IPS DF 6.9 (cell line): ENCODE data around the gene VPS13D.

Experiments used
- DNase-seq: peaks from one replicate; pipeline ENCODE4 v3.0.0-alpha.2; 2013; ENCODE audit warnings: low read depth, low spot score
- H3K27ac ChIP-seq: one replicate; pipeline ENCODE4 v1.5.1; 2013; ENCODE audit warnings: low read length, control low read depth
- H3K27me3 ChIP-seq: 2 replicates; pipeline ENCODE4 v1.6.1; 2013; ENCODE audit warnings: mild to moderate bottlenecking, low read length; ENCODE audit not compliant: control insufficient read depth, insufficient read depth
- H3K36me3 ChIP-seq: 2 replicates; pipeline ENCODE4 v1.6.1; 2013; ENCODE audit warnings: low read length; ENCODE audit not compliant: control insufficient read depth, insufficient read depth
- H3K4me1 ChIP-seq: 2 replicates; pipeline ENCODE4 v1.6.1; 2013; ENCODE audit warnings: low read length; ENCODE audit not compliant: control insufficient read depth, insufficient read depth
- H3K4me3 ChIP-seq: 2 replicates; pipeline ENCODE4 v1.5.1; 2013; ENCODE audit warnings: mild to moderate bottlenecking, low read length
- H3K9me3 ChIP-seq: 2 replicates; pipeline ENCODE4 v1.6.1; 2013; ENCODE audit warnings: low read length, inconsistent platforms; ENCODE audit not compliant: control insufficient read depth, insufficient read depth
- WGBS: extraction: QIAGEN DNeasy Blood & Tissue Kit; methylation state at CpG from one replicate; pipeline ENCODE4 v1.1.7; 2013; ENCODE audit warnings: mixed read lengths, missing lambda C conversion rate; ENCODE audit not compliant: insufficient read length, insufficient coverage; 5-methylcytosine and 5-hydroxymethylcytosine counted together

Gene VPS13D

DNA sequence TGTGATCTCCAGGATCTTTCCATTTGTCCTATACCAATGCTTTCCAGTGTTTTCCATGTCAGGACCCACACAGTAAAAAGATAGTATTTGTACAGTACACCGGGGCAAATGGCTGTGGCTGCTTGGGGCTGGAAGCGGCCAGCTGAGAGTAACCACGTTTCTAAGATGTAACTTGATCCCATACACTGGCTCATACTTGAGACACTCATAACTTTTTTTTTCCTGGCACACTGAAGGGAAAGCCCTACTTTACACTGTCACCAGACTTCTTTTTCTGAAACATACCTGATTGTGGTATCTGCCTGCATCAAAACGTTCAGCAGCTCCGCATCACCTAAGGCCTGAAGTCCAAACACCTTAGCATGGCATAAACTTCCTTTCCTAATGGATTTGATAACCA lies 21.6 kb downstream of the VPS13D start:
- no CpG with 5 or more reads among the region's 5 CpGs for WGBS
- Histone ChIP-seq H3K4me3 (no peak overlapping the region), H3K27me3 (no peaks in the 10 kb centered on the region), H3K36me3 (peaks cover 5% of the 10 kb centered on the region; the same call in 1 of the 2 replicates), H3K4me1 (peaks cover 3% of the 10 kb centered on the region; the same call in 1 of the 2 replicates), H3K27ac (no peak overlapping the region), H3K9me3 (no peaks in the 10 kb centered on the region)
- DNase-seq = no peak

DNA sequence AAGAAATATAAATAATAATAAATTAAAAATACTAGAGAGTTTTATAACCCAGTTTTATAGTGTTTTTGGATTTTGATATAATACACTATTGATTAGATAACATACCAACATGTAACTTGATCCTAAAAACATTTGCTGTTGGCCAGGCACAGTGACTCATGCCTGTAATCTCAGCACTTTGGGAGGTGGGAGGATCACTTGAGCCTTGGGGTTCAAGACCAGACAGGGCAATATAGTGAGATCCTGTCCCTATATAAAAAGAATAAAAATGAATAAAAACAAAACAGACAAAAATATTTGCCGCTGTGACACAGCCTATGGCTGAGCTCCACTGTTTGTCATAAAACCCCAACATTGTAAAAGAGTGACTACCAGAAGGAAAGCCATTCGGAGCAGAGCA lies 26.1 kb downstream of the VPS13D start:
- H3K4me3 ChIP-seq = no peak overlapping the region
- no peak overlapping the region for H3K27ac ChIP-seq
- DNase-seq = no peak
- H3K9me3 ChIP-seq = no peaks in the 10 kb centered on the region
- H3K27me3 ChIP-seq = no peaks in the 10 kb centered on the region
- H3K4me1 ChIP-seq = no peaks in the 10 kb centered on the region
- no CpG with 5 or more reads among the region's 2 CpGs for WGBS
- H3K36me3 ChIP-seq = peaks cover 12% of the 10 kb centered on the region; the same call in 1 of the 2 replicates

DNA sequence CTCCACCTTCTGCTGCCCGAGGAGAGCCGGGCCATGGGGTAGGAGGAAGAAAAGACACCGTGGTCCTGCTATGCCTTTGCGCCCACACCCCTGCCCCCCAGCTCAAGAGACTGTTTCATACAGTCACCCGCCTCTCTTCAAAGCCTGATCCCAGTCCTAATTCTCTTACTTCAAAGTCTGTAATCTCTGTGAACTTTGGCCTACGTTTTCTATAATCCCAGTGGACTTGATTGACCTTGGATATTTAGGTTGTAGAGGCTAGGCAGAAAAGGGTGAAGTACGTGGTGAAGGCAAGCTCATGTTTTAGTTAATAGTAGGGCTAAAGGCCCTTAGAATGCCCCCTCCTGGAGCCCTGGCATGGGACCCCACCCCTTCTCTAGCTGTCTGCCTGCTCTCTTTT lies 28.4 kb downstream of the VPS13D start:
- Histone ChIP-seq H3K9me3 (no peaks in the 10 kb centered on the region), H3K4me3 (no peak overlapping the region), H3K27ac (no peak overlapping the region), H3K36me3 (peaks cover 21% of the 10 kb centered on the region; the same call in 1 of the 2 replicates), H3K27me3 (no peaks in the 10 kb centered on the region), H3K4me1 (no peaks in the 10 kb centered on the region)
- no CpG with 5 or more reads among the region's 7 CpGs for WGBS
- no peak for DNase-seq

DNA sequence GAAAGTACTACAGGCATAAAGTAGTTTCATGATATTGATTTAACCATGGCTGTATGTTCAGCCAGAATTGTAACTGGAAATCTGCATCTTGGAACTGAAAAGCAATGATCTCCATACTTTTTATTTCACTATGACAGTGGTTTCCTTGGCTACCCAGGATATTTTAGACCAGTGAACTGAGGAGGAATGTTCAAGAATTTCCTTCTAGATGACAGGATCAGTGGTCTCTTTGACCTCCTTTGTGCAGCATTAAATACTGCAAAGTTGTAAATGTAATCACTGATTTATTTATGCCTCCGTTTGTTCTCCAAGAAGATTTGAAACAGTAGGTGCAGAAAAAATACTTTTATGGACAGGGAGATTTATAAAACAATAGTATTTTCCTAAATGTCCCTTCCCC lies 39.5 kb downstream of the VPS13D start:
- Histone ChIP-seq H3K27me3 (no peaks in the 10 kb centered on the region), H3K4me3 (no peak overlapping the region), H3K36me3 (peaks cover 3% of the 10 kb centered on the region; the same call in 1 of the 2 replicates), H3K4me1 (no peaks in the 10 kb centered on the region), H3K27ac (no peak overlapping the region), H3K9me3 (no peaks in the 10 kb centered on the region)
- no peak for DNase-seq
- WGBS = no CpG with 5 or more reads among the region's 1 CpG

DNA sequence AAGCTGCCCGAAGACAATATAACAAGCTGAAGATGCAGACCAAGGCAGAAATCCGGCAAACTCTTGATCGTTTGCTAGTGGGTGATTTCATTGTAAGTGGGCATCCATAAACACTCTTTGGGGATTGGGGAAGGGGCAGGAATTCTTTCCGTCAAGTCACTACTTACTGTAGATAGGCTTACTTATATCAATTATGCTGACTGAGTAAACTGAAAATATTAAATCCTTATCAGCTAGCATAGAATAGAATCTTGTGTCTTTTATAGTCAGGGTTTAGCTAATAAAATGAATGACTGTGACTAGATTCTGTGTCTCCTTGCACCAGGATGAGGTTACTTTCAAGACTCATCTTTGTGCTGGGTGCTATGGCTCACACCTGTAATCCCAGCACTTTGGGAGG lies 41.2 kb downstream of the VPS13D start:
- no peak overlapping the region for H3K4me3 ChIP-seq
- WGBS = no CpG with 5 or more reads among the region's 4 CpGs
- peaks cover 1% of the 10 kb centered on the region; the same call in 1 of the 2 replicates for H3K4me1 ChIP-seq
- H3K27me3 ChIP-seq = no peaks in the 10 kb centered on the region
- H3K27ac ChIP-seq = no peak overlapping the region
- no peaks in the 10 kb centered on the region for H3K9me3 ChIP-seq
- peaks cover 5% of the 10 kb centered on the region; the same call in 1 of the 2 replicates for H3K36me3 ChIP-seq
- no peak for DNase-seq

DNA sequence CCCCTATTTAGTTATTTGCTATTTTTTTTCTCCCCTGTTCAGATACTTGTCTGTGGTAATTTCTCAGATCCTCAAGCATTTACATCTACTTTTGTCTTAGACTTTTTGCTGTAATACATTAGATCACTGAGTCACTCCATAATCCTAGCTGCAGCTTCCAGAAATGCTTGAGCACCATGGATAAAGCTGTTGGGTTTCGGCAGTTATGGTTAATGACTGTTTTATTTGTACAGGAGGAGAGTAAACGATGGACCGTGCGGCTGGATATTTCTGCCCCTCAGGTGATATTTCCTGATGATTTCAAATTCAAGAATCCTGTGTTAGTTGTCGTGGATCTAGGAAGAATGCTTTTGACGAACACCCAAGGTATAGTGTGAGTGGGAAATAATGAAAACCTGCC lies 42.9 kb downstream of the VPS13D start:
- H3K4me1 ChIP-seq = peaks cover 1% of the 10 kb centered on the region; the same call in 1 of the 2 replicates
- DNase-seq = no peak
- H3K27me3 ChIP-seq = no peaks in the 10 kb centered on the region
- peaks cover 13% of the 10 kb centered on the region; the same call in 1 of the 2 replicates for H3K36me3 ChIP-seq
- no peaks in the 10 kb centered on the region for H3K9me3 ChIP-seq
- no CpG with 5 or more reads among the region's 6 CpGs for WGBS
- H3K27ac ChIP-seq = no peak overlapping the region
- H3K4me3 ChIP-seq = no peak overlapping the region

DNA sequence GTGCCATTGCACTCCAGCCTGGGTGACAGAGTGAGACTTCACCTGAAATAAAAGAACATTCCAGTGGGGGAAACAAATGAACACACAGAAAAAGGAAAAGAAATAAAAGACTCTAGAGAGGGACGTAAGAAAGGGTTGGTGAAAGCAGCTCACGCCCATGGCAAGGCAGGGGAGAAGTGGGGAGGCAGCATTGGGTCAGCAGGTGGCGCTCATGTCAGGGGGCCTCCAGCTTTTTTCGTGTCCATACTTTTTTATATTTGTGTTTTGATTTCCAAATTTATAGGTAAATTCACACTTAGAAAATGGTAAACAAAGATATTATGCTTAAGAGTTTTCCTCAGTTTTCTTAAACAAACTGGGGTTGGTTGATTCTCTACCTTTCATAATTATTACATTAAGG lies 45.5 kb downstream of the VPS13D start:
- H3K27me3 ChIP-seq = no peaks in the 10 kb centered on the region
- H3K9me3 ChIP-seq = no peaks in the 10 kb centered on the region
- no CpG with 5 or more reads among the region's 4 CpGs for WGBS
- H3K36me3 ChIP-seq = peaks cover 13% of the 10 kb centered on the region; the same call in 1 of the 2 replicates
- DNase-seq = peak; percentile 18
- no peak overlapping the region for H3K4me3 ChIP-seq
- H3K27ac ChIP-seq = no peak overlapping the region
- H3K4me1 ChIP-seq = peaks cover 1% of the 10 kb centered on the region; the same call in 1 of the 2 replicates

DNA sequence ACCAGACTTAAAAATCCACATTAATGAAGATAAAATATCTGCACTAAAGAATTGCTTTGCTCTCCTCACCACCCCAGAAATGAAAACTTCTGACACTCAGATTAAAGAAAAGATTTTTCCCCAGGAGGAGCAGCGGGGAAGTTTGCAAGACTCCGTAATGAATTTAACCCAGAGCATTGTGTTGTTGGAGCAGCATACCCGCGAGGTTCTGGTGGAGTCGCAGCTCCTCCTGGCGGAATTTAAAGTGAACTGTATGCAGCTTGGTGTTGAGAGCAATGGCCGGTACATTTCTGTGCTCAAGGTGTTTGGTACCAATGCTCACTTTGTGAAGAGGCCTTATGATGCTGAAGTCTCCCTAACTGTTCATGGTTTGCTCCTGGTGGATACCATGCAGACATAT lies 46.4 kb downstream of the VPS13D start:
- peaks cover 11% of the 10 kb centered on the region; the same call in 1 of the 2 replicates for H3K36me3 ChIP-seq
- peak; percentile 31 for DNase-seq
- WGBS = no CpG with 5 or more reads among the region's 7 CpGs

DNA sequence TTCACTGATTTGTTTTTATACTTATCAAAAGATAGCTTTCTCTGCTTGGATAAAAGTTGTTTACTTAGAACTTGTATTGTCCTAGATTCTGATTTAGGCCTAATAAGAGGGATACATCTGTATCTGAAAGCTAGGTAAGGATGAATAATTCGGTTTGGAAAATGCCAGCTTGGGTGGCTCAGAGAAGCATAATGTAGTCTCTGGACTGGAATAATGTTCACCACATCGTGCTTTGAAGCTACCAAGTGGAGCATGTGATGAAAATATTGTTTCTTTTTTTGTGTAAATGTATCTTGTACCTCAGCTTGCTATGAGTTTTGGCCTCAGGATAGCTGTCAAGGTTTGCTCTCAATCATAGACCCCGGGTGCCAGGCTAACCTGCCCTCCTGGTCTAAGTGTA lies 49.2 kb downstream of the VPS13D start:
- Histone ChIP-seq H3K4me3 (no peak overlapping the region), H3K27ac (no peak overlapping the region), H3K4me1 (peaks cover 1% of the 10 kb centered on the region; the same call in 1 of the 2 replicates), H3K36me3 (peaks cover 17% of the 10 kb centered on the region; the same call in 1 of the 2 replicates), H3K9me3 (no peaks in the 10 kb centered on the region), H3K27me3 (no peaks in the 10 kb centered on the region)
- no peak for DNase-seq
- WGBS = no CpG with 5 or more reads among the region's 3 CpGs

More for the DNA sequence above, 46.4 kb downstream of the VPS13D start:
- Histone ChIP-seq H3K4me3 (no peak overlapping the region), H3K4me1 (peaks cover 1% of the 10 kb centered on the region; the same call in 1 of the 2 replicates), H3K27ac (no peak overlapping the region), H3K9me3 (no peaks in the 10 kb centered on the region), H3K27me3 (no peaks in the 10 kb centered on the region)

DNA sequence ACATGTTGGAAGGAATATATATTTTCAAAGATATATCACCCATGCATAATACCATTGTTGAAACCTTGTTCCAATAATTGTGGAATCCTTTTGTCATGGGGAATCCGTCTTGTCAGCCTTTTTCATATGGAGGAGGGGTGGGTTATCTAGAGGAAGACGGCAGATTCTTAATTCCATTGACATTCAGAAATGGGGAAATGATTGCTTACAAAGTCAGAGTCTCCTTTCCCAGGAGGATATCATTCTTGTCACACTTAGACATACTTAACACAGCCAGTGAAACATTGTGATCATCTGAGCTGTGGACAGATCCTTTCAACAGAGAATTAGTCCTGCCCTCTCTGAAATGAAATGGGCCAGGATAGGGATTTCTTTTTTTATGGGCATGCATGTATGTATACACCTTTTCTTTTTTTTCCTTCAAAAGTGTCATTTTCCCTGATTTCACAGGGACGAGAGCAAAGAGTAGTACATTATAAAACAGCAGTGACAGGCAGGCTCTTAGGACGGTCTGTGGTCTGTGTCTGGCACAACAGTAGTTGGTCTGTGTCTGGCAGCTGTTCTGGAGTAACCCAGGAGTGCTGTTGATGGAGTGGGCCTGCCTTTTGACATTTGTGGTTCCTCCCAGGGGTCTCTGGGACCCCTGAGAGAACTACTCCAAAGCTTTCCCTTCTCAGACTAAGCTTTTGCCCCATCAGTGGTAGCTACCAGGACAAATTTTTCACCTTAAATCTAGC lies 50.1 kb downstream of the VPS13D start:
- Histone ChIP-seq H3K4me1 (peaks cover 1% of the 10 kb centered on the region; the same call in 1 of the 2 replicates), H3K27me3 (no peaks in the 10 kb centered on the region), H3K36me3 (peaks cover 17% of the 10 kb centered on the region; the same call in 1 of the 2 replicates), H3K27ac (no peak overlapping the region), H3K4me3 (no peak overlapping the region), H3K9me3 (no peaks in the 10 kb centered on the region)
- no peak for DNase-seq
- no CpG with 5 or more reads among the region's 4 CpGs for WGBS
